GM21825 (cell line): ENCODE data around the gene CPT1A.
"Not testable (repeated sequence)": the region's sequence is repeated elsewhere in the genome, so short reads cannot be mapped to it uniquely, and the experiment has no call there.

ENCODE experiments used
- ATAC-seq: cut with Tn5 transposase; IDR thresholded peaks from one replicate; pipeline ENCODE4 v1.9.1; 2021; ENCODE audit warnings: mild to moderate bottlenecking, moderate library complexity; ENCODE audit not compliant: unreplicated experiment

The CPT1A gene

DNA sequence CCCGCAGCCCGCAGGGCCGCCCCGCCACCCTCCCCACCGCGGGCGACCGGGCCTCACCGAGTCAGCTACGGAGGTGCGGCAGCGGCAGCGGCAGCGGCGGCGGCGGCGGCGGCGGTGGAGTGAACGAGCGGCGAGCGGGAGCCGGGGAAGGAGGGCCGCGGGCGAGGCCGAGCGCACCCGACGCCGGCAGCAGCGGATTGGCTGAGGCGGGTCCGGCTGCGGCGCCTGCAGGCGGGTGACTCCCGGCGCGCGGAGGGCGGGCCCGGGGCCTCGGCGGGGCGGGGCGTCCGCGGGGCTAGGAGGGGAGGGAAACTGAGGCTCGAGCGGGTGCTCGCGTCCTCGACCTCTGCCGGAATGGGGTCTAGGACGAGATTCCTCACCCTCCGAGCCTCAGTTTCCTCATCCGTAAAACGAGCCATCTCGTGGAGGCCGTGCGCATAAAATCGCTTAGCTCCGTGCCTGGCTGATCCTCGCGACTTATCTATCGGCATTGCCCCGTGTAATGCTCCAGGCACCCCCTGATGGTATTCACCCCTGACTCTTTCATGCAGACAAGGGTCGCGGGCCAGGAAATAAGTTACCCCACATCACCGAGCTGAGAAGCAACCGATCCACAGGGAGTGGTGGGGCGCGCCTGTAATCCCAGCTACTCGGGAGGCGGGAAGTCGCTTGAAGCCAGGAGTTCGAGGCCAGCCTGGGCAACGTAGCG, at the start of gene CPT1A:
TSS of gene CPT1A (minus strand) at position 199 of the 709 bp plus-strand sequence. CDS start 26,442 bp downstream, outside the sequence.
- peak; percentile 28 for ATAC-seq

DNA sequence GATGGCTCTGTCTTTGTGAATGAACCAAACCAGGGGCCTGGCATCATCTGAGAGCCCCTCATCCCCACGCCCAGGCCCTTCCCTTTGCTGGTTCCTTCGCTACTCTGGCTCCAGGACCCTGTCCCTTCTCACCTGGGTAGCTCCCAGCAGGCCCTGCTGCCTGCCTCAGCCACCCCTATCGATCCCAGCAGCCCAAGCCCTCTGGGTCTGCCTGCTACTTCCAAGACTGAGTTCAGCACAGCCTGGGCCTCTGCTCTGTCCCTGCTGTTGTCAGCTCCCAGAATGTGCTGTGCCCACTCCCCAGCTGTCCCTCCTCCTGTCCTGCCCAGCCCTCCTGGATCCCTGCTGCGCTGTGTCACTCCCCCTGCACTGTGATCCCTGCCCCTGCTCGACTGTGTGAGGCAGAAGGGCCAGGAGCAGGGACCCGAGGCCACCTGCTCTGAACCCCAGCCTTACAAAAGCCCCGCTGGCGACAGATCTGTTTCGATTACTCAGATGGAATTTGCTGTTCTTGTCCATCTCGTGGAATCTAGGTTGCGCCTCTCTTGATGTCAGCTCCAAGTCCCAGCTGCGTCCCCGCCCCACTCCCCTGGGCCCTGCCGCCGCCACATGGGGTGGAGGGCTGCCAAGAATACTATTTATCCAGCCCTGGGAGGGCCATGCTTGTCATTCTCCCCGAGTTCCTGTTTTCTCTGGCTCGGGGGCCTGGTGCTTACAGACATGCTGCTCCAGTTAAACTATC, 48.9 kb upstream of the CPT1A start:
- no peak for ATAC-seq

DNA sequence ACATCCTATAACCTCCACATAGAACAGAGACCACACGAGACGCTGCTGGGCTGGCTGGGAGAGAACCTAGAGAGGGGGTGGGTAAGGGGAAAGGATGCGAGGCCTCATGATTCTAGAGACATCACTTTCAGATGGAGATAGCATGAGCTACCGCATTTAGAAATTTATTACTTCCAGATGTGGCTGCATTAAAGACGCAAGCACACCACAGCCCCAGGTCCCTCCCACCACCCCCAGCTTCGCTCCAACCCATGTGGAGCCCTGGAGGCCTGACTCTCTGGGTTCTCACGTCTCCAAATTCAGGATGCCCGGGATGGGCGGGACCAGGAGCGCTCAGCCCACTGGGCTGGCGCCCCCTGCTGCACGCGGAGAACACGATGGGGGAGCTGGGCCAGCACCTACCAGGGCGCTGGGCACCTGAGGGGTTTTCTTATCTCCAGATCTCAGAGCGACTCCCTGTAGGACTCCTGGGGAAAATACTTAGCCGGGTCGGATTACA, 48.3 kb upstream of the CPT1A start:
- ATAC-seq = no peak

DNA sequence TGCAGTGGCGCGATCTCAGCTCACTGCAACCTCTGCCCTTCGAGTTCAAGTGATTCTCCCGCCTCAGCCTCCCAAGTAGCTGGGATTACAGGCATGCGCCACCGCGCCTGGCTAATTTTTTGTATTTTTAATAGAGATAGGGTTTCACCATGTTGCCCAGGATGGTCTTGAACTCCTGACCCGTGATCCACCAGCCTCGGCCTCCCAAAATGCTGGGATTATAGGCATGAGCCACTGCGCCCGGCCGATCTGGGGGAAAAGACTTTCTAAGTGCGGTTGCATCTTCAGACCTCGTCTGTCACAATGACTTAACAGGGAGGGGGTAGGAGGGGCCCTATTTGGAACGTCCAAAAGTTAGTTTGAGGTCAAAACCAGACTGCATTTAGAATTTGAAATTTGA, 43.1 kb upstream of the CPT1A start:
- not testable (repeated sequence) for ATAC-seq

DNA sequence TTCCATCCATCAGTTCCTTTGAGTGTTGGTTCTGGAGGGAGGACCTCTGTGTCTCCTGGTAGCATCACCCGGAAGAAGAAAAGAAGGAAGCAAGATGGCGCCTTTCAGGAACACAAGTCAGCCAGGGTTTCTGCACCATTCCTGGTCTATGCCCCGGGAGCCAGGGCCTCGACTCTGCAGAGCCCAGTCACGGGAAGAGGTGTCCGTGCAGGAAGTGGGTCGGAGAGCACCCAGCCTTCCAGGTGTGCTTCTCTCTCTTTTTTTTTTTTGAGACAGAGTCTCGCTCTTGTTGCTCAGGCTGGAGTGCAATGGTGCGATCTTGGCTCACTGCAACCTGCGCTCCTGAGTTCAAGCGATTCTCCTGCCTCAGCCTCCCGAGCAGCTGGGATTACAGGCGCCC, 40.7 kb upstream of the CPT1A start:
- ATAC-seq = no peak

DNA sequence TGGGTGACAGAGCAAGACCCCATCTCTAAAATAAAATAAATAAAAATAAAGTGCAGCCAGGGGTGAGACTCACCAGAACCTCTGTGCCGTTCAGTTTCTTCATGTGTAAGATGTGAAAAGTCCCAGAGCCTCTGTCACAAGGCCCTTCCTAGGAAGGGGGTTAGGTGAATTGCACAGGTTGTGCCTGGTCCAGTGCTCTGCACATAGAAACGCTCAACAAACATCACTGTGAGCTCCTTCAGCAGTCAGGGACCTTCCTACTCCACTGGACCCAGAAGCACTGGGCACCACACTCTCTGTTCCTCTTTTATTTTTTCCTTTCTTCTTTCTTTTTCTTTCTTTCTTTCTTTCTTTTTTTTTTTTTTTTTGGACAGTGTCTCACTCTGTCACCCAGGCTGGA, 39.6 kb upstream of the CPT1A start:
- no peak for ATAC-seq

DNA sequence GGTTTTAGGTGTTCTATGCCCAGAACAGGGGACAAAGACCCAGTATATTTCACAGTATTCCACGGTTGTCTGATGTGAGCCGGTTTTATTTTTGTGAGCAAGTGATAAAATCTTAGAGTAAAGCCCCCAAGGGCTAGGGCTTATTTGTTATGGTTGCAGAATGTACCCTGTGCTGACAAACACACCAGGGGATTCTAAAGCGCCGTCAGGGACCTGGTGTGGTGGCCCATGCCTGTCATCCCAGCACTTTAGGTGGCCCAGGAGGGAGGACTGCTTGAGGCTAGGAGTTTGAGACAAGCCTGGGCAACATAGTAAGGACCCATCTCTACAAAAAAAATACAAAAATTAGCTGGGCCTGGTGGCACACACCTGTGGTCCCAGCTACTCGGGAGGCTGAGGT, 39.1 kb upstream of the CPT1A start:
- ATAC-seq = no peak

DNA sequence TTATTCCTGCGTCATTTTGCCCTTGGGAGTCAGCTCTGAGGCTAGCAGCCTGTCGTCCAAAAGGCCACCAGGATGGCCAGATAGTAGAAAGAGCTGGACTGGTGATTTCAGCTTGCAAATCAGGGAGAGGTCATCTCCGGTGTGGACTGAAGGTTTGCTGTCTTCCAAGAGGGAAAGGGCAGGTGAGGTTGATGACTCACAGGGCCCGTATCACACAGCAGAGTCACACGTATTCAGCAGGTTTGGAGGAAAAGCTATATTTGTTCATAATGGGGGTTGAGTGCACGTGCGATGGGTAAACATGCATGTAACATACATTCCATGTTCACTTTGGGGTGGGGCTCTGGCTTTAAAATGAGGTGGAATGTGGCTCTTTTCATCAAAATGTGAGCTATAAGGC, 36.3 kb upstream of the CPT1A start:
- no peak for ATAC-seq

DNA sequence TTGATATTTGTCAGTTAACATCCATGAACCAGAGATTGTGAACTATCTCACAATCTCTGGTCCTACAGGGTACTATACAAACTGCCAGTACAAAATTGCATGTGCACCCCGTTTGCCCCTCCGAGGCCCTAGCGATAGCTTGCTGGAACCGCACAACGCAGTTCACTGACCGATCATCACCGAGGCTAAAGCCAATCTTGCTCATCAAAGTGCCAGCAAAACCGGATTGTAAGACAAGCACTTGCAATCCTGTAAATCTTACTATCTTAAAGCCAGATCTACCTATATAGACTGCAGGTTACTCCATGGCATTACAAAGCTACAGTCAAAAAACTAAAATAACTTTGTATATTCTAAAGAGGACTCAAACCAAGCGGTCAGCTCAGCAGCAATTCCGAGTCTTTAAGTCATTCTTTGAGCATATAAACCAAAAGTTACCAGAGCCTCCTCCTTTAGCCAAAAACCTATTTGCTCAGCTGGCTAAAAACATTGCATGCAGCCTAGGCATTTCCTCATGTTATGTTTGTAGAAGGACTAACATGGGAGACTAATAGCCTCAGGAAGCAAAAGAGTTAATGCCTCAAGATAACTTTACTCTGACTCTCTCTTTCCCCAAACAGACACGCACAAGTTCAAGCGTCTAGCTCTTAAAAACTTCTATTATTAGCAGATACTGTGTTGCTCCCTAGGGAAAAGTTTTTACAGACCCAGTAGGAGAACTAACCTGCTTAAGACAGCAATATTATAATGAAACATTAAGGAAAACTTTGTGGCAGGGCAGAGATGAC, 30.7 kb upstream of the CPT1A start:
- ATAC-seq = no peak

DNA sequence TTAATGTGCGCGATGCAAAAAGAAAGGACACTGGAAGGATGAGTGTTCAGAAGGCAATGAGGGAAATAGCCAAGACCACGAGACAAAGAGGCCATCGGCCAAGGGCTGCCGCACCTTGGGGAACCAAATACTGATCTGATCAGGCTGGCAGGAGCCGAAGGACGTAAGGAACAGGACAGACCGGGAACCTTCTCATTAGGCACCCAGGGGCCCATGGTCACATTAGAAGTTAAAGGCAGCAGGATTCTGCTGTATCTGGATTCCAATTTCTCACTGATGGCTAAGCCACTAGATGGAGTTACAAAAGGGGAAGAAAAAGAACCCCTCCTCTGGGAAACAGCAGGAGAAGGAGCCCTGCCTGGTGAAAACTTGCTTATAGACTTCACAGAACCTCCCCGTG, 28.8 kb upstream of the CPT1A start:
- ATAC-seq = no peak

DNA sequence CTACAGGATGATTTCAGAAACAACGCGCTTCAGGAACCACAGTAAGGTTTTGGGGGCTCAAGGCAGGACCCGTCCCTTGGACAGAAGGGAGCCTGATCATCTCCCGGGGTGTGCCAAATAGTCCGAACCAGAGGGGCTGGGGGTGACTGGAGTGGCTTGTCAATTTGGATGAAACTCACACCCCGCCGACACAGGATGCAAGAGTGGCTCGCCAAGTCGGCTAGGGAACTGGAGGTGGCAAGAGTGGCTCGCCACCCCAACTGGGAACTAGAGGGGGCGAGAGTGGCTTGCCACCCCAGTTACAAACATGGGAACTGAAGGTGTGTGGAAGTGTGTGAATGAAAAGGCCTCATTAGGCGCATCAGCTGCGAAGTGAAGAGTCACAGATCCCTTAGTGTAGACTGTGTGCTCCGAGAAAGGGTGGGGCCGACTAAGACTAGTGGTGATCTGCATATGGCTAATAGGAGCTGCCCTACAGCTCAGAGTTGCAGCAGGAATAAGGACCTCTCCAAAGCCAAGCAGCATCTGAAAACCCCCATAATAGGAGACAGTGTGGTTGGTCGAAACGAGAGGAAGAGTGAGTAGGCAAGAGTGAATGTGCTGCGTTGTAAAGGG, 26.6 kb upstream of the CPT1A start:
- ATAC-seq = no peak

DNA sequence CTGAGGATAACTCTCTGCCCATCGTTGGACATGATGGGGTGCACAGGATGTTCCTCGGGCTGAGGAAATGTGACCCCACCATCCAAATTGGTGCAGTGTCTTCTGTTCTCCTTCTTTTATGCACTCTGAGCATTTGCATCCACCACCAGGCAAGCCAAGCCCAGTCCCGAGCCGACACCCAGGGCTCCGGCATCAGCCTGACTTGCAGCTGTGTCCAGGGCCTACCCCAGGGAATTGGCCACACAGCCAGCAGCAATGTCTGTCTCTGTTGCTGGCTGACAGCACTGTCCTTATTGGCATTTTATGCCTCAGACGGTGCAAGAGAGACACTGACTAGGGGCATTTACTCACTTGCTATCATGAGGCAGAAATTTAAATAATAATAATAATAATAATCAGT, 25.4 kb upstream of the CPT1A start:
- ATAC-seq = no peak

DNA sequence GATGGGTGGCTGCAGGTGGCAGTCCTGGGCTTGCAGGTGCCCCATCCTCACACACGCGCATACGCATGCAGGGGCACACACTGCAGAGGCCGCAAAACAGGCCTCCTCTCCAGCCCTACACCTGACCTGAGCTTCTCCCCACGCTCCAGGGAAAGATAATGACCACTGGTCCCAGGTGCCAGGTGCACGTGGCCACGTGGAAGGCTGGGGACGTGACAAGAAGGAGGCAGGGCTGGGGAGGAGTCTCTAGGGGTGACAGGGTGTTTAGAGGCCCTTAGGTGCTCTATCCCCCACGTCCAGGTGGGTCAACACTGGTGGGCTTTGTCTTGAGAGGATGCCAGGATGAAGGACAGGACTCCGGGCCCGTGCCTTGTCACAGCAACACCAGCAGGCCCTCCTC, 23.5 kb upstream of the CPT1A start:
- no peak for ATAC-seq

DNA sequence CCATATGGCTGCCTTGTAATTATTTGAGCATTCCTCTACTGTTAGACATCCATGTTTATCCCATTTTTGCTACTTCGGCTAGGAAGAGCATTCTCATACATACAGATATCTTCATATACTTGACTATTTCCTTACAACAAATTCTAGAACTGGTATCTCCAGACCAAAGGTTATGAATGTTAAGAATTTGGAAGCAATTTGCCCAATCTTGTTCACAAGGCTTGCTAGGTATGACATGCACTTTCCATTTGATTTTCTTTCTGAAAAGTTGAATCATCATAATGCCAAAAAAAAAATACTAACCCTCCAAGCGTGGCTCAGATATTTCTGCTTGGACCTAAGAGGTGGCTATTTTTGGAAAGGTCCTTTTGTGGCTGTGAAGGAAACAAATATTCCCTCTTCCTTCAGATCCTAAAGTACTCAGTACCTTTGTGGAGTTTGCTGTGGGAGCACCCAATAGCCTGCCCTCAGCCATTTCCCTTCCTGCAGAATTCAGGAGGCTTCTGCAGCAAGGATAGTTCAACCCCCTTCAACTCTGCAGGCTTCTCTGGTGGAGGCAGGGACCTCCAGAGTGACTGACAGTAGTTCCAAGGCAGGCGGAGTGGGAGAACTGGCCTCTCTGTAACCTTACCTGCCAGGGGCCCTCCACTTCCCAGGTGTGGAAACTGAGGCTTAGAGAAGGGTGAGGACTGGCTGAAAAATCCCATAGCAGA, 22.0 kb upstream of the CPT1A start:
- no peak for ATAC-seq

DNA sequence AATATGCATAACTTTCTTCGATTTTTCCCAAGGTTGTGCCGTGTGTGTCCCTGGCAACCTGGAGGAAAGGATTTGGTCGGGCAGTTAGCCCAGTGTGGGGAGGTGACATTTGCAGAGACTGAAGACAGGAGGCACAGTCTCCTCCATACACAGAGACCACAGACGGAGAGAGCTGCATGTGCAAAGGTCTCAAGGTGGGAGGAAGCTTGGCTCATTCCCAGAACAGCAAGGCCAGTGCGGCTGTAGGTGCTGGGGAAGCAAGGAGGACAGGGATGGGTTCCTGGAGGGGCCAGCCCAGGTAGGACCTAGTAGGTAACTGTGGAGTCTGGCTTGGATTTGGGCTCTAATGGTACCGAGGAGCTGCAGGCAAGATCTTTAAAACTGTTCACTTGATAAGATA, 20.7 kb upstream of the CPT1A start:
- ATAC-seq = no peak

DNA sequence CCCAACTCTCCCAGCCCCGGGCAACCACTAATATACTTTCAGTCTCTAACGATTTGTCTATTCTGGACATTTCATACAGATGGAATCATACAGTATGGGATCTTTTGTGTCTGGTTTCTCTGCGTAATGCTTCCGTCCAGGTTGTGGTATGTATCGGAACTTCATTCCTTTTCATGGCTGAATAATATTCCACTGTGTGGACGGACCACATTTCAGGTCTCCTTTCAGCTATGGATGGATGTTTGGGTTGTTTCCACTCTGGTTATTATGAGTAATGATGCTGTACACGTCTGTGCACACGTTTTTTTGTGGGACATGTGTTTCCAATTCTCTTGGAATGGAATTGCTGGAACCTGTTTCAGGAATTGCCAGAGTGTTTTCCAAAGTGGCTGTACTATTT, 17.4 kb upstream of the CPT1A start:
- no peak for ATAC-seq

DNA sequence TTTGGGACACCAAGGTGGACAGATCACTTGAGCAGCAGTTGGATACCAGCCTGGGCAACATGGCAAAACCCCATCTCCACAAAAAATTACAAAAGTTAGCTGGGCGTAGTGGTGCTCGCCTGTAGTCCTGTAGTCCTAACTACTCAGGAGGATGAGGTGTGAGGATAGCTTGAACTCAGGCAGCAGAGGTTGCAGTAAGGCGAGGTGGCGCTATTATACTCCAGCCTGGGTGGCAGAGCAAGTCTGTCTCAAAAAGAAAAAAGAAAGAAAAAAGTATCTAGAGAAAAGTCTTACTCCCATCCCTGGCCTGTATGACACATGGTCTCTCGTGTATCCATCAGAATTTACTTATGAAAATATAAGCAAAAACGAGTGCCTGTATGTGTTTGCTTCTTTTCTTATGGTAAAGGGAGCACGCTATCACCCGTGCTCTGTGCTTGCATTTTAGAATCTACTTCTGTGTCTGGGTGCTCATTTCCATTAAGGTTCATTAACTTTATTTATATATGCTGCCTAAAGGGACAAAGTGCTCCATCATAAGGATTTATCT, 15.4 kb upstream of the CPT1A start:
- no peak for ATAC-seq

DNA sequence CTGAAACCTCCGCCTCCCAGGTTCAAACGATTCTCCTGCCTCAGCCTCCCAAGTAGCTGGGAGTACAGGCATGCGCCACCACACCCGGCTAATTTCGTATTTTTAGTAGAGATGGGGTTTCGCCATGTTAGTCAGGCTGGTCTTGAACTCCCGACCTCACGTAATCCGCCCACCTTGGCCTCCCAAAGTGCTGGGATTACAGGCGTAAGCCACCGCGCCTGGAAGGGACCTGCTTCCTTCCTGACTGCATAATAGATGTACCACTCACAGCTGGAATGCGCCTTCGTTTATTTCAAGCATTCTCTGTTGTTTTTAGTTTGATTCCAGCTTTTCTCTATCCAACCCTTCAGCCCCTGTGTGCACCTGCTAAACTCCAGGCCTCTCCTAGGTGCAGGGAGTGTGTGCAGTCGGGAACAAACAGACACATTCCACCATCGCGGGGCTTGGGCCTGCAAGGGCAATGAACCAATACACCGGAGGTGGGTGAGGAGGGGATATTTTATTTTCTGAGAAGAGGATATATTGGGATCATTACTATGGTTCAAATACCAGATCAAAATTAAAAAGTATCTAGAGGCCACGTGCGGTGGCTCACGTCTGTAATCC, 14.8 kb upstream of the CPT1A start:
- not testable (repeated sequence) for ATAC-seq

DNA sequence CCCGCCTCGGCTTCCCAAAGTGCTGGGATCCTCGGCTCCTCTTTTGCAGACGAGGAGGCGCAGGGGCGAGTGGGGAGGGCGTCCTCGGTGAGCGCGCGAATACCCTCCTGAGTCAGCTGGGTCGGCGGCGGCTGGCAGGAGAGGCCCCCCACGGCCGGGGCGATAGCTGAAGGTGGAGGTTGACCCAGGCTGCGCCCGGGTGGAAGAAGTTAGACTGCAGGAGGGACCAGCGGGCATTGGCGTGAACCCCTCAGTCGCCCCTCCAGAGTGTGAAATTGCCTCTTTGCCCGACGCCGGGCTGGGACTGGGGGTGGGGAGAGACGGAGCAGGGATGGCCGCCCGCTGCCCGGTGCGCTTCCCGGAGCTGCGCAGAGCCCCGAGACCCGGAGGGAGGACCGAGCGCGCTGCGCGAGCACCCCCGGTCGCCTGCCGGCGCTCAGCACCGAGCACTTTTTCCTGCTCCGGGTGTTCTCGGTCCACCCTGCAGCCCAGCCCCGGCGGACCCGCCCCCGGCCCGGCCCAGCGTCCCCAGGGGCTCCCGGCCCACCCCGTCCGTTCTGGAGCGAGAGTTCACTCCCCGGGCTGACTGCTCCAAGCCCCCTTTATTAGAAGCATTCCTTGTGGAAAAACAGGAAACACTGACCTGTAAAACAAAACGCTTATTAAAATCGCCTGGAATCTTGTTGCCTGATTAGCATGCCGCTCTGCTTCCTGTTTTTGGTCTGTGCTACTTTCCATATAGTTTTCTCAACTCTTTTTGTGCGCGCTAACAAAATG, 13.7 kb upstream of the CPT1A start:
- ATAC-seq = no peak
